NB4 (cell line): Measurements from ENCODE around the gene LDLRAD3.

Experiments used
- DNase-seq: peaks from one replicate; pipeline ENCODE4 v3.0.0; 2010; ENCODE audit warnings: low read depth
- H3K4me3 ChIP-seq: one replicate; pipeline ENCODE4 v1.5.1; 2011; ENCODE audit warnings: mild to moderate bottlenecking, low read depth, low read length, moderate library complexity
- MYC ChIP-seq: IDR thresholded peaks from 2 replicates; pipeline ENCODE4 v1.6.1; 2011; ENCODE audit warnings: low read depth, low read length
- POLR2A ChIP-seq: IDR thresholded peaks from 2 replicates; pipeline ENCODE4 v1.6.1; 2011; ENCODE audit warnings: mild to moderate bottlenecking; ENCODE audit not compliant: insufficient read length; ENCODE audit errors: extremely low read depth
- TF ChIP-seq, protein P1 (sequence below): IDR thresholded peaks from 2 replicates; pipeline ENCODE4 v1.6.1; 2011; ENCODE audit warnings: low read depth, low read length
- TF ChIP-seq, protein P2 (sequence below): IDR thresholded peaks from one replicate; pipeline ENCODE4 v1.5.1; 2012; ENCODE audit warnings: low read depth, low read length

Gene LDLRAD3

DNA sequence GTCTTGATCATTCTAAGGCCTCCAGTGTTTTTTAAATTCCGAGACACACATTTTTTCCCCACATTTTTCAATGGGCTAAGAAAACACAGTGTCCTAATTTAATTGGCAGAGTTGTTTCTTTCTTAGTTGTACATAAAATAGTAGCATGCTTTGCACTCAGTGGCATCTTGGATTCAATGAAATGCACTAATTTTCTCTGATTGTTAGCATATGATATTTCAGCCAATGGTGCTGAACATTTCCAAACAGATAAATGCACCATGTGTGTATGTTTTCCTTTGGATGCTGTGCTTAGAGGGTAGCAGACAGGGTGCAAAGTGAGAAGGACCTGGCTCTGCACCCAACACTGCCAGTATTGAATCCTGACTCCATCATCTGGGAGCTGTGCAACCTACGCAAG is 103.5 kb downstream of the LDLRAD3 start:
- TF ChIP-seq POLR2A = no peak
- TF ChIP-seq, protein P1, sequence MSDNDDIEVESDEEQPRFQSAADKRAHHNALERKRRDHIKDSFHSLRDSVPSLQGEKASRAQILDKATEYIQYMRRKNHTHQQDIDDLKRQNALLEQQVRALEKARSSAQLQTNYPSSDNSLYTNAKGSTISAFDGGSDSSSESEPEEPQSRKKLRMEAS = no peak
- TF ChIP-seq, protein P2, sequence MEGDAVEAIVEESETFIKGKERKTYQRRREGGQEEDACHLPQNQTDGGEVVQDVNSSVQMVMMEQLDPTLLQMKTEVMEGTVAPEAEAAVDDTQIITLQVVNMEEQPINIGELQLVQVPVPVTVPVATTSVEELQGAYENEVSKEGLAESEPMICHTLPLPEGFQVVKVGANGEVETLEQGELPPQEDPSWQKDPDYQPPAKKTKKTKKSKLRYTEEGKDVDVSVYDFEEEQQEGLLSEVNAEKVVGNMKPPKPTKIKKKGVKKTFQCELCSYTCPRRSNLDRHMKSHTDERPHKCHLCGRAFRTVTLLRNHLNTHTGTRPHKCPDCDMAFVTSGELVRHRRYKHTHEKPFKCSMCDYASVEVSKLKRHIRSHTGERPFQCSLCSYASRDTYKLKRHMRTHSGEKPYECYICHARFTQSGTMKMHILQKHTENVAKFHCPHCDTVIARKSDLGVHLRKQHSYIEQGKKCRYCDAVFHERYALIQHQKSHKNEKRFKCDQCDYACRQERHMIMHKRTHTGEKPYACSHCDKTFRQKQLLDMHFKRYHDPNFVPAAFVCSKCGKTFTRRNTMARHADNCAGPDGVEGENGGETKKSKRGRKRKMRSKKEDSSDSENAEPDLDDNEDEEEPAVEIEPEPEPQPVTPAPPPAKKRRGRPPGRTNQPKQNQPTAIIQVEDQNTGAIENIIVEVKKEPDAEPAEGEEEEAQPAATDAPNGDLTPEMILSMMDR = no peak
- TF ChIP-seq MYC = no peak
- no peak for DNase-seq
- no peak overlapping the region for H3K4me3 ChIP-seq

DNA sequence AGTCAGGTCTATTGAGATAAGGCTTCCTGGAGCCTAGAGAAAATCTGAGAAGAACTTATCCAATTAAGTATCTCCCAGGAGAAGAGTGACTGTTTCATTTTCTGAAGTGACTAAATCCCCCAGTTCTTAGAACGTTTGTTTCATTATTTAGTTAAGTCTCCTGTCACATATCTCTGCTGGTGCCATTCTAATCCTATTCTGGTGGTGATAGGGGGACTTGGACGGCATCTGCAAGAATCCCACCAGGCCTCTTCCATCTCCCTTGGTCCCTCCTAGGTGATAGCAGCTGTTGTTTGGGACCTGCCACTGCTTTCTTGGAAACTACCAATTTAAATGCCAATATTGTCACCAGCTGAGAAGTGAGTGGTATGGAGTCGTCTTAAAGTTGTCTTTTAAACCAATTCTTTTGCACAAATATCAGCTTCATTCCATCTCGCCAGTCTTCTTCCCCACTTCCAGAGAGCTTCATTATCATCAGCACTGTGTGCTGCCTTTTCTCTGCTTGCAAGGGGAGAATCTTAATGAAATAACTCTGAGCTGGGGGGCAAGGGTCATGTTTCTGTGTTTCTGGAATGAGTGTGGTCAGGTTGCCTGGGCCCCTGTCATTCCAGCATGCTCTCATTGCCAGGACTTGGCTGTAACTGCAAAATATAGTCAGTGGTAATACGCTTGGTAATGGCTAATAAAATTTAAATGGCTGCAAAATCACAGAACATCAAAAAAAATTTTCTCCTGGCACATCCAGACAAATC is 104.8 kb downstream of the LDLRAD3 start:
- TF ChIP-seq MYC (no peak), POLR2A (no peak)
- TF ChIP-seq, protein P1 = no peak
- TF ChIP-seq, protein P2 = no peak
- DNase-seq = no peak
- H3K4me3 ChIP-seq = no peak overlapping the region

DNA sequence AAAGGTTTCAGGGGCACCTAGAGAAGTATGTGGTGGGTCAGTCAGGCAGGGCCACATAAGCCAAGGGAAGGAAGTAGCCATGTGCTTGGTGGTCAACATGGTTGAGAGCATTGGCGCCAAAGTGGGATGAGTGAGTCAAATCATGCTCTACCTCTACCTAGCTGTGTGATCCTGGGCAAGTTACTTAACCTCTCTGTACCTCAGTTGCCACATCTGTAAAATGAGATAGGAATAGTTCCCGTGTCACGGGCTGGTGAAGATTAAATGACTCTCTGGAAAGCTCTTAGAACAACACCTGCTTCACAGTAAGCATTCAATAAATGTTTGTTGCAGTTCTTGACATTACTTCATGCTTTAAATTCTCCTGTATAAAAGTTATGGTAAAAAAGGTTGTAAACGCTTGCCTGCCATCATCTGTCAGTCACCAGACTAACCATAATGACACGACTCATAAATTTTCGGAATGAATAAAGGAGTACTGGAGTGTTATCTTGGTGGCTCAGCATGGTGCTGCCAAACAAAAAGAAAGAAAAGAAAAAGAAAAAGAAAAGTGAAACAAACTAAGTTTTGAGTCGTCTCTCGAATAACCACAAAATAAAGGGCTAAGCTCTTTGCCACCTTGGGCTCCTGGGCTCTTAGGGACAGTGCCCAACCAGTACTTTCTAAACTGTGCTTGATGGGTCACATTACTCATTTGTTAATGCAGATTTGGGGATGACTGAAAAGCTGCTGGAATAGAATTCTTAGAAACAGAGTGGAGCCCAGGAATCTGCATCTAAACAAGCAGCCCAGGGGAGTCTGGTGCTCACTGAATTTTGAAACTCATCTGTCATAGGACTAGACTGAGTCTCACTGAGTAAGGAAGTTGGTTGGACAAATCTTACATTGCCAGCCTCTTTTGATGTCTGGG is 107.6 kb downstream of the LDLRAD3 start:
- DNase-seq = no peak
- TF ChIP-seq POLR2A (no peak), MYC (no peak)
- TF ChIP-seq, protein P2 = no peak
- TF ChIP-seq, protein P1 = no peak
- no peak overlapping the region for H3K4me3 ChIP-seq

DNA sequence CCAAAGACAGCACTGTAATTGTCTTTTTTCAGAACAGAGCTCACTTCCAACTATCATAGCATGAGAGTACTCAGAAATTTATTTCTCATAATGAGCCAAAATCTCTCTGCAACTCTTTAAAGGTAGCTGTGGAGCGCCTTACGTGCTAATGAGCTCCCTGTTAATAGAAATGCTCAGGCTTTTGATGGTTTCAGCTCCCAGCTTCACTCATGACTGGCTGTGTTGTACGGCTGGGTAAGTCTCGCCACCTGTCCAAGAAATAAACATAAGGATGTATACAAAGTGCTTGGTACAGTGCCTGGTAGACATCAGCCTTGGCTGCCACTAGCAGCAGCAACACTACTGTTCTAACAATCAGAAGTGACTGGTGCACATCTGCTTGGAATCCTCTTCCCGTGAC is 109.4 kb downstream of the LDLRAD3 start:
- no peak for DNase-seq
- TF ChIP-seq MYC (no peak), POLR2A (no peak)
- TF ChIP-seq, protein P1 = no peak
- TF ChIP-seq, protein P2 = no peak
- no peak overlapping the region for H3K4me3 ChIP-seq

DNA sequence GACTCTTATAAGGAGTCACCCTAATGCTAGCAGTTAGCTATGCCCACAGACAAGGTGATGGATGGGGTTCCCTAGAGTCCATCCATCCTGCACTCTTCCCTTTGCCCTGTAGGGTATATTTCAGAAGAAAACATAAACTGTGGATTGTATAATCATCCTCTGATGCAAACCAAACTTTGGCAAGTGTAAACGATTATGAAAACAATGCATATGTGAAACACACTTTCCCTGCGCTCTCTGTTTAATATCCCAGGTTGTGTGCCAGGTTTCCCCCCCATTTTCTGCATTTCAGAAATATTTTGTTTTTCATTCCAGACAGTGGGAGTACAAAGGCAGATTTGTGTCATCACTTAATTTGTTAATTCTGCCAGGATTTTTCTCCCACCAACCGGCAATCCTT is 110.0 kb downstream of the LDLRAD3 start:
- no peak overlapping the region for H3K4me3 ChIP-seq
- DNase-seq = no peak
- TF ChIP-seq, protein P2 = no peak
- TF ChIP-seq, protein P1 = no peak
- TF ChIP-seq POLR2A (no peak), MYC (no peak)
